Measurements from ENCODE around the gene SRPK2. TPM values are rescaled to one million over a fixed set of nuclear protein-coding genes. Genes with fewer than 3 reads are reported as not detected.

SRPK2 gene
- polyA plus RNA-seq, 1 donor from 2014 or later: 118 TPM

GRCh38 chr7:105204520-105204919 is 184.2 kb downstream of the SRPK2 start:
- H3K27me3 ChIP-seq (ENCODE audit: insufficient read depth, low read depth, low read length): no peaks in the 10 kb centered on the region
- TF ChIP-seq TAF1 (IDR thresholded peaks at IDR 0.05; ENCODE audit: low read depth) (no peak), EP300 (conservative IDR thresholded peaks at IDR 0.05; ENCODE audit: poor library complexity, severe bottlenecking) (no peak), MXI1 (conservative IDR thresholded peaks at IDR 0.05; ENCODE audit: poor library complexity, severe bottlenecking) (no peak), EZH2 (IDR thresholded peaks at IDR 0.05; ENCODE audit: borderline replicate concordance, insufficient read depth, low read length, poor library complexity, severe bottlenecking) (no peak), CTCF (IDR thresholded peaks at IDR 0.05; ENCODE audit: poor library complexity, severe bottlenecking) (no peak), REST (IDR thresholded peaks at IDR 0.05; ENCODE audit: borderline replicate concordance) (no peak), RAD21 (conservative IDR thresholded peaks at IDR 0.05) (no peak), SMC3 (conservative IDR thresholded peaks at IDR 0.05; ENCODE audit: poor library complexity) (no peak), POLR2AphosphoS5 (IDR thresholded peaks at IDR 0.05) (no peak)
- H4K20me1 ChIP-seq (ENCODE audit: insufficient read depth): no peaks in the 10 kb centered on the region
- no peaks in the 10 kb centered on the region for H3K9me3 ChIP-seq (ENCODE audit: low read length)
- H3K36me3 ChIP-seq (ENCODE audit: insufficient read depth, low read length): no peaks in the 10 kb centered on the region
- H3F3A ChIP-seq (ENCODE audit: insufficient read depth, low read length, poor library complexity, severe bottlenecking): no peaks in the 10 kb centered on the region
- H3K4me3 ChIP-seq (ENCODE audit: low read length): no peak overlapping the region
- H3K9me2 ChIP-seq (ENCODE audit: insufficient read depth, low read length): no peaks in the 10 kb centered on the region
- H2AFZ ChIP-seq (ENCODE audit: low read depth, low read length): no peak overlapping the region
- H3K27ac ChIP-seq (ENCODE audit: low read length): no peak overlapping the region
- no peak overlapping the region for H3K9ac ChIP-seq (ENCODE audit: low read length)
- no peak overlapping the region for H3K4me2 ChIP-seq (ENCODE audit: low read length)
- peaks cover 22% of the 10 kb centered on the region for H3K79me2 ChIP-seq (replicated peaks; ENCODE audit: insufficient read depth, low read length)

GRCh38 chr7:105202616-105203015 is 186.1 kb downstream of the SRPK2 start:
- no peak for TF ChIP-seq MXI1 (conservative IDR thresholded peaks at IDR 0.05; ENCODE audit: poor library complexity, severe bottlenecking)
- TF ChIP-seq TAF1 (IDR thresholded peaks at IDR 0.05; ENCODE audit: low read depth): no peak
- no peak for TF ChIP-seq EP300 (conservative IDR thresholded peaks at IDR 0.05; ENCODE audit: poor library complexity, severe bottlenecking)
- TF ChIP-seq RAD21 (conservative IDR thresholded peaks at IDR 0.05): no peak
- no peak for TF ChIP-seq SMC3 (conservative IDR thresholded peaks at IDR 0.05; ENCODE audit: poor library complexity)
- TF ChIP-seq REST (IDR thresholded peaks at IDR 0.05; ENCODE audit: borderline replicate concordance): no peak
- TF ChIP-seq POLR2AphosphoS5 (IDR thresholded peaks at IDR 0.05): no peak
- TF ChIP-seq CTCF (IDR thresholded peaks at IDR 0.05; ENCODE audit: poor library complexity, severe bottlenecking): no peak
- TF ChIP-seq EZH2 (IDR thresholded peaks at IDR 0.05; ENCODE audit: borderline replicate concordance, insufficient read depth, low read length, poor library complexity, severe bottlenecking): no peak
- Histone ChIP-seq H3K27ac (ENCODE audit: low read length) (no peak overlapping the region), H3K9me3 (ENCODE audit: low read length) (no peaks in the 10 kb centered on the region), H3K9ac (ENCODE audit: low read length) (no peak overlapping the region), H3K4me2 (ENCODE audit: low read length) (no peak overlapping the region), H2AFZ (ENCODE audit: low read depth, low read length) (no peak overlapping the region), H3K79me2 (replicated peaks; ENCODE audit: insufficient read depth, low read length) (peaks cover 10% of the 10 kb centered on the region), H3F3A (ENCODE audit: insufficient read depth, low read length, poor library complexity, severe bottlenecking) (no peaks in the 10 kb centered on the region), H4K20me1 (ENCODE audit: insufficient read depth) (no peaks in the 10 kb centered on the region), H3K9me2 (ENCODE audit: insufficient read depth, low read length) (no peaks in the 10 kb centered on the region), H3K36me3 (ENCODE audit: insufficient read depth, low read length) (no peaks in the 10 kb centered on the region), H3K27me3 (ENCODE audit: insufficient read depth, low read depth, low read length) (no peaks in the 10 kb centered on the region), H3K4me3 (ENCODE audit: low read length) (no peak overlapping the region)

All from neural cell (in vitro differentiated cells).